Panc1 (cell line): ENCODE data around the gene TXNDC11.

ENCODE experiments used
- POLR2AphosphoS5 ChIP-seq: IDR thresholded peaks from 2 replicates; pipeline ENCODE4 v1.6.1; 2012; ENCODE audit warnings: mild to moderate bottlenecking, low read depth, low read length, moderate library complexity
- TF ChIP-seq, protein P1 (sequence below): fragments of 450-650 bp; IDR thresholded peaks from 2 replicates; pipeline ENCODE4 v1.5.1; 2017; ENCODE audit warnings: mild to moderate bottlenecking

DNA sequence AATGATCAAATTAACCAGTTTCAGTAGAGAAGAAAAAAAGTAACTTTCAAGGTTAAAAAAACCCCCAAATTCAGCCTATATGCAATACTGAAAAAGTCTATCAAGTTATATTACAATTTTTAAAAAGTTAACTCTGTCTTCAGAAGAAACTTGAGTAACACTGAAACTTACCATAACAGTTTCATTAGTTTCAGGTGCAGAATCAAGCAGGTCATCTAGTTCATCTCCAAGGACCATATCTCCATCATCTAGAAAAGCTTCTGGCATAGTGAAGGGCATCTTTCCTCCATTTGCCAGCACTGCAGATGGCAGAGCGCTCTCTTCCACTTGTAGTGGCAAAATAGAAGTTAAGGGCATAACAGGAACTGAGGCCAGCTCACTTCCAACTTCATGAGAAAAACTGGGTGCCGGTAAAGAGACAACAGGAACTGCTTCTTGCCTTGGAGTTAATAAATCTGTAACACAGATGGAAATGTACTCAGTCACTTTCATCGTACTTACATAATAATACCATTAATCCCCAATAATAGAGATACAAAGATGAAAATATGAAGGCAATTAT is 31.5 kb upstream of the TXNDC11 start:
- TF ChIP-seq, protein P1, sequence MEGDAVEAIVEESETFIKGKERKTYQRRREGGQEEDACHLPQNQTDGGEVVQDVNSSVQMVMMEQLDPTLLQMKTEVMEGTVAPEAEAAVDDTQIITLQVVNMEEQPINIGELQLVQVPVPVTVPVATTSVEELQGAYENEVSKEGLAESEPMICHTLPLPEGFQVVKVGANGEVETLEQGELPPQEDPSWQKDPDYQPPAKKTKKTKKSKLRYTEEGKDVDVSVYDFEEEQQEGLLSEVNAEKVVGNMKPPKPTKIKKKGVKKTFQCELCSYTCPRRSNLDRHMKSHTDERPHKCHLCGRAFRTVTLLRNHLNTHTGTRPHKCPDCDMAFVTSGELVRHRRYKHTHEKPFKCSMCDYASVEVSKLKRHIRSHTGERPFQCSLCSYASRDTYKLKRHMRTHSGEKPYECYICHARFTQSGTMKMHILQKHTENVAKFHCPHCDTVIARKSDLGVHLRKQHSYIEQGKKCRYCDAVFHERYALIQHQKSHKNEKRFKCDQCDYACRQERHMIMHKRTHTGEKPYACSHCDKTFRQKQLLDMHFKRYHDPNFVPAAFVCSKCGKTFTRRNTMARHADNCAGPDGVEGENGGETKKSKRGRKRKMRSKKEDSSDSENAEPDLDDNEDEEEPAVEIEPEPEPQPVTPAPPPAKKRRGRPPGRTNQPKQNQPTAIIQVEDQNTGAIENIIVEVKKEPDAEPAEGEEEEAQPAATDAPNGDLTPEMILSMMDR: no peak
- TF ChIP-seq POLR2AphosphoS5: no peak
